Measurements from ENCODE around the gene MMP21. TPM values are rescaled to one million over a fixed set of nuclear protein-coding genes. Genes with fewer than 3 reads are reported as not detected.
A peak's percentile ranks its signal among the peaks of the same experiment; 100 is the strongest.

Gene MMP21
- total RNA-seq, 1 donor = not detected

GRCh38 chr10:125768219-125768855, 7.3 kb downstream of the MMP21 start:
- peak in 1 of 3 donors; percentile 4 for DNase-seq (ENCODE audit: low read depth in 2 of 3, low spot score in 2 of 3)

GRCh38 chr10:125766511-125766910, 9.1 kb downstream of the MMP21 start:
- DNase-seq (ENCODE audit: low read depth in 2 of 3, low spot score in 2 of 3) = no peak

- DNase-seq (ENCODE audit: low read depth in 2 of 3, low spot score in 2 of 3) = no peak
Observed at GRCh38 chr10:125765835-125766234, 9.8 kb downstream of the MMP21 start.

- no peak for DNase-seq (ENCODE audit: low read depth in 2 of 3, low spot score in 2 of 3)
Observed at GRCh38 chr10:125762692-125763648, 12.7 kb downstream of the MMP21 start.

GRCh38 chr10:125761961-125762360, 13.7 kb downstream of the MMP21 start:
- no peak for DNase-seq (ENCODE audit: low read depth in 2 of 3, low spot score in 2 of 3)

- DNase-seq (ENCODE audit: low read depth in 2 of 3, low spot score in 2 of 3) = no peak
Observed at GRCh38 chr10:125757742-125758141, 17.9 kb downstream of the MMP21 start.

GRCh38 chr10:125756853-125757487, 18.7 kb downstream of the MMP21 start:
- DNase-seq (ENCODE audit: low read depth in 2 of 3, low spot score in 2 of 3) = no peak

GRCh38 chr10:125756196-125756595, 19.4 kb downstream of the MMP21 start:
- DNase-seq (ENCODE audit: low read depth in 2 of 3, low spot score in 2 of 3) = no peak

- no peak for DNase-seq (ENCODE audit: low read depth in 2 of 3, low spot score in 2 of 3)
Observed at GRCh38 chr10:125747417-125747816, 28.2 kb downstream of the MMP21 start.

- DNase-seq (ENCODE audit: low read depth in 2 of 3, low spot score in 2 of 3) = no peak
Observed at GRCh38 chr10:125744909-125745308, 30.7 kb downstream of the MMP21 start.

- peak in 1 of 3 donors; percentile 5 for DNase-seq (ENCODE audit: low read depth in 2 of 3, low spot score in 2 of 3)
Observed at GRCh38 chr10:125742465-125742864, 33.2 kb downstream of the MMP21 start.

- DNase-seq (ENCODE audit: low read depth in 2 of 3, low spot score in 2 of 3) = no peak
Observed at GRCh38 chr10:125739994-125740679, 35.5 kb downstream of the MMP21 start.

GRCh38 chr10:125738206-125738605, 37.4 kb downstream of the MMP21 start:
- no peak for DNase-seq (ENCODE audit: low read depth in 2 of 3, low spot score in 2 of 3)

GRCh38 chr10:125734823-125735222, 40.8 kb downstream of the MMP21 start:
- DNase-seq (ENCODE audit: low read depth in 2 of 3, low spot score in 2 of 3) = no peak

- DNase-seq (ENCODE audit: low read depth in 2 of 3, low spot score in 2 of 3) = no peak
Observed at GRCh38 chr10:125734148-125734547, 41.5 kb downstream of the MMP21 start.

GRCh38 chr10:125727436-125727835, 48.2 kb downstream of the MMP21 start:
- no peak for DNase-seq (ENCODE audit: low read depth in 2 of 3, low spot score in 2 of 3)

- no peak for DNase-seq (ENCODE audit: low read depth in 2 of 3, low spot score in 2 of 3)
Observed at GRCh38 chr10:125726914-125727313, 48.7 kb downstream of the MMP21 start.

GRCh38 chr10:125722811-125723210, 52.8 kb downstream of the MMP21 start:
- DNase-seq (ENCODE audit: low read depth in 2 of 3, low spot score in 2 of 3) = no peak

GRCh38 chr10:125721035-125721434, 54.6 kb downstream of the MMP21 start:
- no peak for DNase-seq (ENCODE audit: low read depth in 2 of 3, low spot score in 2 of 3)

GRCh38 chr10:125720002-125720382, 55.6 kb downstream of the MMP21 start:
- DNase-seq (ENCODE audit: low read depth in 2 of 3, low spot score in 2 of 3) = no peak
